ENCODE results near the gene FHAD1.

Gene FHAD1

GRCh38 chr1:15326691-15327588 lies 79.9 kb downstream of the FHAD1 start:
- DNase-seq (ENCODE audit: low read depth, low spot score): peak; percentile 16

- peak; percentile 12 for DNase-seq (ENCODE audit: low read depth, low spot score)
Measured at GRCh38 chr1:15328351-15329103, 81.5 kb downstream of the FHAD1 start.

GRCh38 chr1:15329104-15329820 lies 82.2 kb downstream of the FHAD1 start:
- DNase-seq (ENCODE audit: low read depth, low spot score): no peak

GRCh38 chr1:15330028-15330427 lies 83.0 kb downstream of the FHAD1 start:
- DNase-seq (ENCODE audit: low read depth, low spot score): no peak

GRCh38 chr1:15331180-15331579 lies 84.2 kb downstream of the FHAD1 start:
- DNase-seq (ENCODE audit: low read depth, low spot score): no peak

- no peak for DNase-seq (ENCODE audit: low read depth, low spot score)
Measured at GRCh38 chr1:15331734-15332133, 84.7 kb downstream of the FHAD1 start.

- no peak for DNase-seq (ENCODE audit: low read depth, low spot score)
Measured at GRCh38 chr1:15332525-15332924, 85.5 kb downstream of the FHAD1 start.

- DNase-seq (ENCODE audit: low read depth, low spot score): no peak
Measured at GRCh38 chr1:15332952-15333715, 86.1 kb downstream of the FHAD1 start.

GRCh38 chr1:15334995-15335394 lies 88.0 kb downstream of the FHAD1 start:
- DNase-seq (ENCODE audit: low read depth, low spot score): no peak

GRCh38 chr1:15336866-15337265 lies 89.8 kb downstream of the FHAD1 start:
- DNase-seq (ENCODE audit: low read depth, low spot score): no peak

GRCh38 chr1:15337656-15338402 lies 90.8 kb downstream of the FHAD1 start:
- peak; percentile 29 for DNase-seq (ENCODE audit: low read depth, low spot score)

GRCh38 chr1:15339570-15339969 lies 92.5 kb downstream of the FHAD1 start:
- no peak for DNase-seq (ENCODE audit: low read depth, low spot score)

- no peak for DNase-seq (ENCODE audit: low read depth, low spot score)
Measured at GRCh38 chr1:15341228-15341627, 94.2 kb downstream of the FHAD1 start.

- no peak for DNase-seq (ENCODE audit: low read depth, low spot score)
Measured at GRCh38 chr1:15341634-15342407, 94.8 kb downstream of the FHAD1 start.

GRCh38 chr1:15342408-15342967 lies 95.5 kb downstream of the FHAD1 start:
- DNase-seq (ENCODE audit: low read depth, low spot score): no peak

GRCh38 chr1:15343099-15343498 lies 96.1 kb downstream of the FHAD1 start:
- DNase-seq (ENCODE audit: low read depth, low spot score): no peak

- peak; percentile 94 for DNase-seq (ENCODE audit: low read depth, low spot score)
Measured at GRCh38 chr1:15343729-15344128, 96.7 kb downstream of the FHAD1 start.

- no peak for DNase-seq (ENCODE audit: low read depth, low spot score)
Measured at GRCh38 chr1:15344380-15344779, 97.4 kb downstream of the FHAD1 start.

Measured in ELF-1 (cell line).